ENCODE data around the gene FBXO17. TPM values are rescaled to one million over a fixed set of nuclear protein-coding genes. Genes with fewer than 3 reads are reported as not detected.

Gene FBXO17
- polyA plus RNA-seq, 2 of the 4 experiments (the other 2 are of a cell fraction): 68.1 to 112 TPM

DNA sequence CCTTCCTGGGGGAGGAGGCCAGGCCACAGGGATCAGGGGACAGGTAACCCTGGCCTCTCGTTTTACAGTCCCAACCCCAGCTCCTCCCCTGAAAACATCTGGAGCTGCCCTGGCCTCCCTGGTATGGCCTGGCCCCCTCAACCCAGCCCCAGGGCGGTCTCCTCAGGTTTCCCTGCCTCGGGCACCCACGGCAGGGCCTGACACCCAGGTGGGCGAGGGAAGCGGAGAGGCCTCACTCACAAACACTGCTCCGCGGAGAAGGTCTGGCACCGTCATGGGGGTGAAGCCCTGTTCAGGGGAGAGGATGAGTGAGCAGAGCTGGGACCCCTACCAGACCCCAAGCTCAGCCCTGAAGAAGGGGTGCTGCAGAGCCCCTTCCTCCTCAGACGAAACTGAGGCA lies 57.0 kb downstream of the FBXO17 start:
- ATAC-seq: no peak
- Histone ChIP-seq H3K4me1 (0 out of 3 replicates have a peak, but pooled peaks cover 5% of the 10 kb centered on the region), H3K4me3 (no peak overlapping the region), H3K4me2 (no peak overlapping the region), H3K27ac (no peak overlapping the region), H3K9me3 (no peaks in the 10 kb centered on the region)
- 88% methylated on average over 10 of the region's 10 CpGs for WGBS (ENCODE audit: missing lambda C conversion rate)
- no peak for TF ChIP-seq CBX2 (IDR thresholded peaks at IDR 0.05; ENCODE audit: borderline replicate concordance, low read depth)
- TF ChIP-seq RARB (CRISPR knock-in tag; IDR thresholded peaks at IDR 0.05): no peak
- TF ChIP-seq RFX5 (IDR thresholded peaks at IDR 0.05): no peak
- TF ChIP-seq MAFK (IDR thresholded peaks at IDR 0.05; ENCODE audit: partially characterized antibody): no peak
- TF ChIP-seq CHD4 (IDR thresholded peaks at IDR 0.05; ENCODE audit: borderline replicate concordance): no peak
- TF ChIP-seq ZC3H11A (IDR thresholded peaks at IDR 0.05): no peak
- no peak for TF ChIP-seq CEBPB (IDR thresholded peaks at IDR 0.05)
- no peak for TF ChIP-seq ZFP36 (IDR thresholded peaks at IDR 0.05; ENCODE audit: borderline replicate concordance, partially characterized antibody)
- no peak for TF ChIP-seq POLR2AphosphoS2 (conservative IDR thresholded peaks at IDR 0.05; ENCODE audit: low read length)
- no peak for TF ChIP-seq TP53 (CRISPR knock-in tag; IDR thresholded peaks at IDR 0.05)
- TF ChIP-seq POLR2A (IDR thresholded peaks at IDR 0.05; ENCODE audit: low read length): no peak
- TF ChIP-seq EHF (CRISPR knock-in tag; IDR thresholded peaks at IDR 0.05): no peak
- TF ChIP-seq HOXB5 (CRISPR knock-in tag; IDR thresholded peaks at IDR 0.05): no peak
- no peak for TF ChIP-seq HOXA7 (CRISPR knock-in tag; IDR thresholded peaks at IDR 0.05)
- TF ChIP-seq, protein P1, sequence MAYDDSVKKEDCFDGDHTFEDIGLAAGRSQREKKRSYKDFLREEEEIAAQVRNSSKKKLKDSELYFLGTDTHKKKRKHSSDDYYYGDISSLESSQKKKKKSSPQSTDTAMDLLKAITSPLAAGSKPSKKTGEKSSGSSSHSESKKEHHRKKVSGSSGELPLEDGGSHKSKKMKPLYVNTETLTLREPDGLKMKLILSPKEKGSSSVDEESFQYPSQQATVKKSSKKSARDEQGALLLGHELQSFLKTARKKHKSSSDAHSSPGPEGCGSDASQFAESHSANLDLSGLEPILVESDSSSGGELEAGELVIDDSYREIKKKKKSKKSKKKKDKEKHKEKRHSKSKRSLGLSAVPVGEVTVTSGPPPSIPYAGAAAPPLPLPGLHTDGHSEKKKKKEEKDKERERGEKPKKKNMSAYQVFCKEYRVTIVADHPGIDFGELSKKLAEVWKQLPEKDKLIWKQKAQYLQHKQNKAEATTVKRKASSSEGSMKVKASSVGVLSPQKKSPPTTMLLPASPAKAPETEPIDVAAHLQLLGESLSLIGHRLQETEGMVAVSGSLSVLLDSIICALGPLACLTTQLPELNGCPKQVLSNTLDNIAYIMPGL (CRISPR knock-in tag; IDR thresholded peaks at IDR 0.05; ENCODE audit: borderline replicate concordance): no peak
- TF ChIP-seq PHF8 (IDR thresholded peaks at IDR 0.05; ENCODE audit: borderline replicate concordance, low read depth): no peak
- no peak for TF ChIP-seq KDM1A (IDR thresholded peaks at IDR 0.05; ENCODE audit: low read depth)
- DNase-seq (ENCODE audit: low read depth in 1 of 2, low spot score in 1 of 2): no peak
- ChIA-PET POLR2A (interaction anchor here (0.6 to 4.0 kb wide), 2 partner anchors 12 to 155 kb away, joined by 4 to 20 read pairs; partner anchors contain the start of genes MRPS12 and SARS2), CTCF (interaction anchor here (1.0 to 4.1 kb wide), 18 partner anchors 11 to 516 kb away, joined by 3 to 105 read pairs (median 6); partner anchors contain the start of genes FAM98C, HNRNPL, MRPS12 and NFKBIB)
- no peak for FAIRE-seq

- FAIRE-seq (peak; percentile 96), DNase-seq (ENCODE audit: low read depth in 1 of 2, low spot score in 1 of 2) (peak; percentile 75 to 90), ATAC-seq (peak; percentile 72 to 84)
- Histone ChIP-seq H3K4me3 (no peak overlapping the region), H3K27ac (peak overlapping the region in 1 of 2 experiments; percentile 14; a peak in 1 of 6 replicates), H3K4me2 (no peak overlapping the region), H3K4me1 (0 out of 3 replicates have a peak, but pooled peaks cover 5% of the 10 kb centered on the region), H3K9me3 (no peaks in the 10 kb centered on the region)
- POLR2A ChIA-PET: interaction anchor here (0.7 to 4.0 kb wide), 2 partner anchors 13 to 515 kb away, joined by 3 to 20 read pairs; partner anchors contain the start of genes FAM98C, MRPS12 and SARS2
- 53% methylated on average over 13 of the region's 13 CpGs for WGBS (ENCODE audit: missing lambda C conversion rate)
- CTCF ChIA-PET: interaction anchor here (0.8 to 4.1 kb wide), 25 partner anchors 11 to 515 kb away, joined by 3 to 105 read pairs (median 5); partner anchors contain the start of genes FAM98C, HNRNPL, MRPS12 and NFKBIB
- TF ChIP-seq CHD4 (IDR thresholded peaks at IDR 0.05; ENCODE audit: borderline replicate concordance) (no peak), SMC3 (IDR thresholded peaks at IDR 0.05) (peak; percentile 65), SREBF2 (IDR thresholded peaks at IDR 0.05) (no peak), CBX2 (IDR thresholded peaks at IDR 0.05; ENCODE audit: borderline replicate concordance, low read depth) (no peak), ELK1 (IDR thresholded peaks at IDR 0.05; ENCODE audit: low read depth, low read length) (no peak), HEYL (CRISPR knock-in tag; IDR thresholded peaks at IDR 0.05) (no peak), PHF8 (IDR thresholded peaks at IDR 0.05; ENCODE audit: borderline replicate concordance, low read depth) (no peak), RFX5 (IDR thresholded peaks at IDR 0.05) (no peak), FOSL2 (IDR thresholded peaks at IDR 0.05) (no peak), FOSL2 (CRISPR knock-in tag; IDR thresholded peaks at IDR 0.05) (no peak), ZNF302 (CRISPR knock-in tag; IDR thresholded peaks at IDR 0.05) (no peak)
- TF ChIP-seq, protein P2, sequence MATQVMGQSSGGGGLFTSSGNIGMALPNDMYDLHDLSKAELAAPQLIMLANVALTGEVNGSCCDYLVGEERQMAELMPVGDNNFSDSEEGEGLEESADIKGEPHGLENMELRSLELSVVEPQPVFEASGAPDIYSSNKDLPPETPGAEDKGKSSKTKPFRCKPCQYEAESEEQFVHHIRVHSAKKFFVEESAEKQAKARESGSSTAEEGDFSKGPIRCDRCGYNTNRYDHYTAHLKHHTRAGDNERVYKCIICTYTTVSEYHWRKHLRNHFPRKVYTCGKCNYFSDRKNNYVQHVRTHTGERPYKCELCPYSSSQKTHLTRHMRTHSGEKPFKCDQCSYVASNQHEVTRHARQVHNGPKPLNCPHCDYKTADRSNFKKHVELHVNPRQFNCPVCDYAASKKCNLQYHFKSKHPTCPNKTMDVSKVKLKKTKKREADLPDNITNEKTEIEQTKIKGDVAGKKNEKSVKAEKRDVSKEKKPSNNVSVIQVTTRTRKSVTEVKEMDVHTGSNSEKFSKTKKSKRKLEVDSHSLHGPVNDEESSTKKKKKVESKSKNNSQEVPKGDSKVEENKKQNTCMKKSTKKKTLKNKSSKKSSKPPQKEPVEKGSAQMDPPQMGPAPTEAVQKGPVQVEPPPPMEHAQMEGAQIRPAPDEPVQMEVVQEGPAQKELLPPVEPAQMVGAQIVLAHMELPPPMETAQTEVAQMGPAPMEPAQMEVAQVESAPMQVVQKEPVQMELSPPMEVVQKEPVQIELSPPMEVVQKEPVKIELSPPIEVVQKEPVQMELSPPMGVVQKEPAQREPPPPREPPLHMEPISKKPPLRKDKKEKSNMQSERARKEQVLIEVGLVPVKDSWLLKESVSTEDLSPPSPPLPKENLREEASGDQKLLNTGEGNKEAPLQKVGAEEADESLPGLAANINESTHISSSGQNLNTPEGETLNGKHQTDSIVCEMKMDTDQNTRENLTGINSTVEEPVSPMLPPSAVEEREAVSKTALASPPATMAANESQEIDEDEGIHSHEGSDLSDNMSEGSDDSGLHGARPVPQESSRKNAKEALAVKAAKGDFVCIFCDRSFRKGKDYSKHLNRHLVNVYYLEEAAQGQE (IDR thresholded peaks at IDR 0.05): no peak
- TF ChIP-seq, protein P3, sequence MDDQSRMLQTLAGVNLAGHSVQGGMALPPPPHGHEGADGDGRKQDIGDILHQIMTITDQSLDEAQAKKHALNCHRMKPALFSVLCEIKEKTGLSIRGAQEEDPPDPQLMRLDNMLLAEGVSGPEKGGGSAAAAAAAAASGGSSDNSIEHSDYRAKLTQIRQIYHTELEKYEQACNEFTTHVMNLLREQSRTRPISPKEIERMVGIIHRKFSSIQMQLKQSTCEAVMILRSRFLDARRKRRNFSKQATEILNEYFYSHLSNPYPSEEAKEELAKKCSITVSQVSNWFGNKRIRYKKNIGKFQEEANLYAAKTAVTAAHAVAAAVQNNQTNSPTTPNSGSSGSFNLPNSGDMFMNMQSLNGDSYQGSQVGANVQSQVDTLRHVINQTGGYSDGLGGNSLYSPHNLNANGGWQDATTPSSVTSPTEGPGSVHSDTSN (IDR thresholded peaks at IDR 0.05): 0 out of 2 replicates have a peak, but pooled peaks have one; percentile 42
- TF ChIP-seq, protein P4, sequence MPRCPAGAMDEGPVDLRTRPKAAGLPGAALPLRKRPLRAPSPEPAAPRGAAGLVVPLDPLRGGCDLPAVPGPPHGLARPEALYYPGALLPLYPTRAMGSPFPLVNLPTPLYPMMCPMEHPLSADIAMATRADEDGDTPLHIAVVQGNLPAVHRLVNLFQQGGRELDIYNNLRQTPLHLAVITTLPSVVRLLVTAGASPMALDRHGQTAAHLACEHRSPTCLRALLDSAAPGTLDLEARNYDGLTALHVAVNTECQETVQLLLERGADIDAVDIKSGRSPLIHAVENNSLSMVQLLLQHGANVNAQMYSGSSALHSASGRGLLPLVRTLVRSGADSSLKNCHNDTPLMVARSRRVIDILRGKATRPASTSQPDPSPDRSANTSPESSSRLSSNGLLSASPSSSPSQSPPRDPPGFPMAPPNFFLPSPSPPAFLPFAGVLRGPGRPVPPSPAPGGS (IDR thresholded peaks at IDR 0.05): no peak
Measured at GRCh38 chr19:38917921-38918491, 57.5 kb downstream of the FBXO17 start.
